Stimulated activated naive CD4-positive, alpha-beta T cell treated with Interleukin-2 at 50 U/mL for 16 hours (primary cell): ENCODE results near the gene TMEM87B.
"Not testable (repeated sequence)": the region's sequence is repeated elsewhere in the genome, so short reads cannot be mapped to it uniquely, and the experiment has no call there.

Experiments used
- DNase-seq: peaks from one replicate; lab custom pipeline; 2025; lab: John Stamatoyannopoulos, UW

TMEM87B gene

GRCh38 chr2:112073875-112074274 lies 18.8 kb downstream of the TMEM87B start:
- DNase-seq, result no peak

GRCh38 chr2:112074506-112074905 lies 19.4 kb downstream of the TMEM87B start:
- DNase-seq, result no peak

- no peak for DNase-seq
Observed at GRCh38 chr2:112075490-112076260, 20.6 kb downstream of the TMEM87B start.

- DNase-seq, result no peak
Observed at GRCh38 chr2:112077814-112078213, 22.7 kb downstream of the TMEM87B start.

GRCh38 chr2:112081262-112081661 lies 26.2 kb downstream of the TMEM87B start:
- DNase-seq, result no peak

GRCh38 chr2:112084689-112085374 lies 29.8 kb downstream of the TMEM87B start:
- no peak for DNase-seq

- DNase-seq, result no peak
Observed at GRCh38 chr2:112085375-112085730, 30.3 kb downstream of the TMEM87B start.

- no peak for DNase-seq
Observed at GRCh38 chr2:112085916-112086669, 31.0 kb downstream of the TMEM87B start.

GRCh38 chr2:112087346-112088020 lies 32.4 kb downstream of the TMEM87B start:
- no peak for DNase-seq

DNA sequence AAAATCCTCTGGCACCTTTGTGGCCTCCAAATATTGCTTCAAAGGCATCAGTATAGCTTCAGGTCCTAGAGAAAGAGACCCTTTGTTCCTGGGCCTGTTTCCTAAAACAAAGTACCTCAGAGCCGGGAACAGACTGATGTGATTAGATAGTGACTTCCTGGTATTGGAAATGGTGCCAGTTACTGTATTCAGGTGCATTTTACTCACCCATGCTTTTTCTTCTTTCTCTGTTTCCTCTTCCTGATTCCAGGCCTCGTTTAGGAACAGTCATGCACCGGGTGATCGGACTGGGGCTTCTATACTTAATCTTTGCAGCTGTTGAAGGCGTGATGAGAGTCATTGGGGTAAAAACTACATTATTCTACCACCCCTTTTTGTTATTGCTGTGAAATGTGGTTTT lies 34.3 kb downstream of the TMEM87B start:
- DNase-seq, result no peak

DNA sequence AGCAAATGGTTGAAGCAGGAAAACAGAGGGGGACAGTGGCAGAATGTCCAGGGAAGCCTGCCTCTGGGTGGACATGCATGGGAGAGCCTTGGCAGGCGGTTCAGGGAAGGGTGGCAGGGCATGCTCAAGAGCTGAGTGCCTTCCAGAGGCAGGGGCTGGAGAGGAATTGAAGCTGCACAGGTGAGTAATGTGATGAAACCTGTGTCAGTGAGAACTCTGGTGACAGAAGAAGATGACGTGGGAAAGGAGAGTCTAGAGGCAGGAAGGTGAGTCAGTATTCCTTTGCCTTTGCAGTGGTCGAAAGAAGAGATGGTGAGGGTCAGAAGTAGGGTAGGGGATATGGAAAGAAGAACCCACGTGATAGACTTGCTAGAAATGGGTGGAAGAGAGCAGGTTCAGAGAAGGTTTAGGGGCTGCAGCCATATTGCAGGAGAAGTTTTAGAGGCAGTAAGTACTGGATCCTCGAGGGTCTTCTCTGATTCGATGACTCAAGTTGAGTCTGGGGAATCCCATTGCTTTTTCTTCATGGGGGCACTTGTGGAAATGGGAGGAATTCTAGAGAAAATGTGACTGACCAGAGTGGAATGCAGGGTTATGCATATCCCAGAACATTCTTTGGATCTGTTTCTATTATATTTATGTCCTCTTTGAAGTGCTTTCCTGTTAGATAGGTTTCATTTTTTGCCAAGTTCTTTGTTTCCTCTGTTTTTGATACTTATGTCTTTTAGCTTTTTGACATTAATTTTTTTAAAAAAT lies 37.4 kb downstream of the TMEM87B start:
- DNase-seq, result no peak

- no peak for DNase-seq
Observed at GRCh38 chr2:112093216-112093615, 38.1 kb downstream of the TMEM87B start.

- no peak for DNase-seq
Observed at GRCh38 chr2:112095681-112096080, 40.6 kb downstream of the TMEM87B start.

- DNase-seq, result no peak
Observed at GRCh38 chr2:112096098-112096497, 41.0 kb downstream of the TMEM87B start.

GRCh38 chr2:112108178-112108832 lies 53.2 kb downstream of the TMEM87B start:
- no peak for DNase-seq

DNA sequence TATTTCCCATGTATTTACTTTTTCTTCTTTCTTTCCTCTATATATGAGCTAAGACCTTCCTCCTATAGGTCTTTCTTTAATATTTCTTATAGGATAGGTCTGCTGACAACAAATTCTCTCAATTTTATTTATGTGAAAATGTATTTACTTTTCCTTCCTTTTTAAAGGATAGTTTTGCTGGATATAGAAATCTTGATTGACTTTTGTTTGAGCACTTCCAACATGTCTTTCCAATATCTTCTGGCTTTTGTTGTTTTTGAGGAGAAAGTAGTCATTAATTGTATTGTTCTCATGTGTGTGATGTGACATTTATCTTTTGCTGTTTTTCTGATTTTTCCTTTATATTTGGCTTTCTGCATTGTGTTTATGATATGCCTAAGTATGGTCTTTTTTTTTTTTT lies 54.2 kb downstream of the TMEM87B start:
- no peak for DNase-seq

GRCh38 chr2:112110966-112111365 lies 55.9 kb downstream of the TMEM87B start:
- DNase-seq, result no peak

DNA sequence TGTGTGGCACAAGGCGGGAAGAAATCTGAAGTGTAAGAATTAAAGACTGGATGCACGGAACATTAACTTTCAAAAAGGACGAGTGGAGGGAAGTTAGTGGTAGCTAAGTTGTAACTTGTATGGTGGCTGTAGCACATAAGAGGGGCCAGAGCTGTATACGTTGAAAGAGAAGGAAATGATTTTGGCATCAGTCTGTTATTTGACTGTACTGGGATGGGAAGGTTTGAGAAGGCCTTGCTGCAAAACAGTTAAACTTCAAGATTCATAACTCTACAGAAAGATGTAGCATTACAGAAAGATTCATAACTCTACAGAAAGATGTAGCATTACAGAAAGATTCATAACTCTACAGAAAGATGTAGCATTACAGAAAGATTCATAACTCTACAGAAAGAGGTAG lies 58.3 kb downstream of the TMEM87B start:
- DNase-seq, result not testable (repeated sequence)

DNA sequence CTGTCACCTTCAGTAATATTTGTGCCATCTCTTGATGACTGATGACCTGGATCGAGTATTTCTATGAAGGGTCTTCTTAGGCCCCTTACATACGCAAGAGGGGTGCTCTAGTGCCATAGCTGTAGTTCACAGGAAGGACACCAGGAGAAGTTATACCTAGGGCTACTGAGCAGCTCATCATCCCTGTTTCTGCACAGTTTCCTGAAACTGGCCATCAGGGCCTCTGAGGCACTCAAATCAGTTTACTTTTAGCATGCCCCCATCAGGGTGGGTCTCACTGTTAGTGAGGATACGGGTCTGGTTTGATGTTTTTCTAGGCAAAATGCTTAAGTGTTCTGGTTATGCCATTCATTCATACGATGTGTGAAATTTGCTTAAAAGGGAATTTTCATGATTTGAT lies 63.1 kb downstream of the TMEM87B start:
- no peak for DNase-seq

DNA sequence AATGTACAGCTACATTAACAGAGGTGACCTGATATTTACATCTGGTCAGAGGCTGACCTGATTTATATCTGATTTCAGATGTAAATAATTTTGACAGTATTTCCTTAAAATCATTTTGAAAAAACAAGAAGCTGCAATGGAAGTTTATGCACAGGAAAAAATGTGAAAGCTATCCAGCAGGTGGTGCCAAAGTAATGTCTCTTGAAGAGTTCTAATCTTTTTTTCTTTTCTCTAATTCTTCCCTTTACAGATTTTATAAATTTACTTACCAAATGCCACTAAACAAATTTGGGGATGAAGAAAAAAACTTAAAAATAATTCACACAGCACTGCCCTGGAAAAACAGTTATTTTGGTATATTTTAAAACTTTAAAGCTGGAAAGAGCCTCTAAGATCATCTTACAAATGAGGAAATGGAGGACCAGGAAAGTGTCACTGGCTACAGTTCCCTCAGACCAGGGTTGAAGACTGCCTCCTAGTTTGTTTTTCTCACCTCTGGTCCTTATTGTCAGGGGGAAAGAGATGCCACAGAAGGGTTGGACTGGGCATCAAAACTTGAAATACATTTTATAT lies 66.7 kb downstream of the TMEM87B start:
- DNase-seq, result peak; percentile 14

DNA sequence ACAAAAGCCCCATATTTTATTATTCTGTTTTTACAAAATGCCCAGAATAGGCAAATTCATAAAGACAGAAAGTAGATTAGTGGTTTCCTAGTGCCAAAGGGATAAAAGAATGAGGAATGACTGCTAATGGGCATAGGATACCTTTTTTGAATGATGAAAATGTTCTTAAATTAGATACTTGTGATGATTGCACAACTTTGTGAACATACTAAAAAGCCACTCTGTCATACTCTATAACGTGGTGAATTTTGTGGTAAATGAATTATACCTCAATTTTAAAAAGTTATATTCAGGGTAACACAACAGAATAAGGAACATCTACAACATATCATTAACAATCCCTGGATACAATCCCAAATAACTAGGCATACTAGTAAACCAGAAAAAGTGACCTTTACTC lies 74.0 kb downstream of the TMEM87B start:
- DNase-seq, result no peak
